HCT116 (cell line): ENCODE results near the gene ALDH1L1. TPM values are rescaled to one million over a fixed set of nuclear protein-coding genes. Genes with fewer than 3 reads are reported as not detected.

Source experiments
- ATAC-seq: fragments of 200-7000 bp; cut with Tn5 transposase; 2 replicates; pipeline ENCODE4 v1.9.1; 2020; ENCODE audit warnings: mild to moderate bottlenecking, moderate library complexity
- BruUV-seq: library from RNA; stranded (reverse); fragments of 400-500 nt; replicated peaks from 2 replicates; lab custom pipeline; 2021; lab: Mats Ljungman, UMichigan
- CTCF ChIA-PET: fragments of 300-600 bp; sonication (Branson Sonifier 250); formaldehyde crosslinking; loops from one replicate; lab custom pipeline; 2021; ENCODE audit warnings: antibody characterized with exemption; lab: Charles Lee
- POLR2A ChIA-PET: fragments of 300-600, 350-600 bp; sonication (Branson Sonifier 250); formaldehyde crosslinking; loops from one replicate; lab custom pipeline; 2021; ENCODE audit warnings: antibody characterized with exemption; lab: Charles Lee
- RAD21 ChIA-PET, 2 experiments: fragments of 300-600 bp; sonication (Branson Sonifier 250); formaldehyde crosslinking; loops; one replicate each; lab custom pipeline; 2023; ENCODE audit warnings: low total read pairs in 2 of 2; ENCODE audit not compliant: uncharacterized antibody in 2 of 2, unreplicated experiment in 2 of 2, low non-redundant PET in 1 of 2; lab: Charles Lee
- DNase-seq: peaks from one replicate; pipeline ENCODE4 v3.0.0-alpha.2; 2010; ENCODE audit warnings: low read depth, low spot score
- H2AFZ ChIP-seq: fragments of 200-600 bp; shearing (Covaris generic), sonication (generic); 2 replicates; pipeline ENCODE4 v1.6.1; 2017; ENCODE audit warnings: low read depth, mixed run types, mixed read lengths, antibody characterized with exemption, low read length; ENCODE audit not compliant: poor library complexity, severe bottlenecking
- H3K27ac ChIP-seq: 2 replicates; pipeline ENCODE4 v1.5.1; 2012; ENCODE audit warnings: low read depth, low read length
- H3K27me3 ChIP-seq: fragments of 200-600 bp; sonication (generic); 2 replicates; pipeline ENCODE4 v1.6.1; 2016; ENCODE audit warnings: mixed run types, low read length, mixed read lengths; ENCODE audit not compliant: insufficient read depth
- H3K36me3 ChIP-seq, 2 experiments: fragments of 200-500 bp in 1 of 2; fragments of 200-600 bp in 1 of 2; sonication (Bioruptor generic) in 1 of 2; sonication (generic) in 1 of 2; 2 replicates each; pipeline versions ENCODE4 v1.5.1 to v1.6.1; 2014 to 2016; ENCODE audit warnings: low read length in 2 of 2, inconsistent platforms in 1 of 2, mixed read lengths in 1 of 2, mixed run types in 1 of 2; ENCODE audit not compliant: insufficient read depth in 2 of 2, control insufficient read depth in 1 of 2
- H3K4me1 ChIP-seq, 2 experiments: fragments of 200-600 bp in 1 of 2; sonication (generic) in 1 of 2; 2 replicates each; pipeline versions ENCODE4 v1.5.1 to v1.6.1; 2012 to 2017; ENCODE audit warnings: low read length in 2 of 2, inconsistent platforms in 1 of 2, mild to moderate bottlenecking in 1 of 2, mixed read lengths in 1 of 2, mixed run types in 1 of 2, moderate library complexity in 1 of 2; ENCODE audit not compliant: insufficient read depth in 2 of 2, control insufficient read depth in 1 of 2
- H3K4me2 ChIP-seq: fragments of 200-600 bp; sonication (generic); 2 replicates; pipeline ENCODE4 v1.6.1; 2017; ENCODE audit warnings: mixed run types, low read length, mixed read lengths
- H3K4me3 ChIP-seq, 2 experiments: fragments of 200-600 bp in 1 of 2; sonication (generic) in 1 of 2; replicated peaks in 1 of 2; 2 replicates each; pipeline ENCODE4 v1.5.1; 2011 to 2016; ENCODE audit warnings: low read length in 2 of 2, control low read depth in 1 of 2, low read depth in 1 of 2, mild to moderate bottlenecking in 1 of 2, mixed read lengths in 1 of 2, mixed run types in 1 of 2
- H3K79me2 ChIP-seq: fragments of 200-600 bp; sonication (generic); 2 replicates; pipeline ENCODE4 v1.6.1; 2017; ENCODE audit warnings: mild to moderate bottlenecking, mixed run types, low read length, moderate library complexity, mixed read lengths; ENCODE audit not compliant: insufficient read depth
- H3K9ac ChIP-seq: fragments of 200-600 bp; sonication (generic); 2 replicates; pipeline ENCODE4 v1.6.1; 2016; ENCODE audit warnings: low read length, mixed read lengths
- H3K9me2 ChIP-seq: fragments of 200-600 bp; sonication (generic), shearing (Covaris generic); 2 replicates; pipeline ENCODE4 v1.6.1; 2017; ENCODE audit warnings: mixed run types, mild to moderate bottlenecking, moderate library complexity; ENCODE audit not compliant: insufficient read depth
- H3K9me3 ChIP-seq, 2 experiments: fragments of 200-500 bp in 1 of 2; fragments of 200-600 bp in 1 of 2; sonication (Bioruptor generic) in 1 of 2; sonication (generic) in 1 of 2; 2 replicates each; pipeline ENCODE4 v1.6.1; 2014 to 2017; ENCODE audit warnings: low read length in 2 of 2, mixed read lengths in 2 of 2, inconsistent platforms in 1 of 2, low read depth in 1 of 2, mild to moderate bottlenecking in 1 of 2, mixed run types in 1 of 2, moderate library complexity in 1 of 2; ENCODE audit not compliant: control insufficient read depth in 1 of 2, insufficient read depth in 1 of 2
- H4K20me1 ChIP-seq: fragments of 200-600 bp; sonication (generic), shearing (Covaris generic); 2 replicates; pipeline ENCODE4 v1.6.1; 2017; ENCODE audit warnings: mixed run types, mild to moderate bottlenecking, moderate library complexity; ENCODE audit not compliant: insufficient read depth
- CBX3 ChIP-seq: IDR thresholded peaks from 2 replicates; pipeline ENCODE4 v1.6.1; 2012; ENCODE audit warnings: low read depth
- CEBPB ChIP-seq: IDR thresholded peaks from 2 replicates; pipeline ENCODE4 v1.6.1; 2012; ENCODE audit warnings: low read depth
- EGR1 ChIP-seq: IDR thresholded peaks from 2 replicates; pipeline ENCODE4 v1.6.1; 2012; ENCODE audit warnings: low read depth
- ELF1 ChIP-seq: IDR thresholded peaks from 2 replicates; pipeline ENCODE4 v1.6.1; 2012; ENCODE audit warnings: low read depth, borderline replicate concordance
- EZH2phosphoT487 ChIP-seq: fragments of 200-600 bp; IDR thresholded peaks from 2 replicates; pipeline ENCODE4 v1.6.1; 2018; ENCODE audit warnings: antibody characterized with exemption, borderline replicate concordance
- FOSL1 ChIP-seq: IDR thresholded peaks from 2 replicates; pipeline ENCODE4 v1.6.1; 2012; ENCODE audit warnings: low read depth
- JUND ChIP-seq: IDR thresholded peaks from 2 replicates; pipeline ENCODE4 v1.6.1; 2012
- POLR2A ChIP-seq: IDR thresholded peaks from 2 replicates; pipeline ENCODE4 v1.7.0; 2011; ENCODE audit warnings: borderline replicate concordance; ENCODE audit not compliant: insufficient read depth, insufficient read length; ENCODE audit errors: extremely low read depth
- POLR2AphosphoS5 ChIP-seq: IDR thresholded peaks from 2 replicates; pipeline ENCODE4 v1.6.1; 2011; ENCODE audit warnings: mild to moderate bottlenecking, low read depth, low read length, moderate library complexity
- SP1 ChIP-seq: IDR thresholded peaks from 2 replicates; pipeline ENCODE4 v1.6.1; 2012; ENCODE audit warnings: low read depth
- YY1 ChIP-seq: IDR thresholded peaks from 2 replicates; pipeline ENCODE4 v1.6.1; 2011; ENCODE audit warnings: low read length, low read depth, moderate library complexity, mild to moderate bottlenecking; ENCODE audit not compliant: insufficient replicate concordance; ENCODE audit errors: extremely low read depth
- ZNF274 ChIP-seq: fragments of 200-500 bp; sonication (Bioruptor generic); IDR thresholded peaks from 2 replicates; pipeline ENCODE4 v1.6.1; 2014; ENCODE audit warnings: mild to moderate bottlenecking, low read depth, low read length, inconsistent platforms
- intact Hi-C: fragments of 100-400 bp; cut with micrococcal nuclease; formaldehyde crosslinking; loops from 2 replicates; pipeline ENCODE4 v1.10.0; 2022
- total RNA-seq: library from RNA; stranded (reverse); gene quantifications from one replicate; pipeline ENCODE4 v1.2.1, GENCODE V29; 2021; ENCODE audit not compliant: unreplicated experiment
- TF ChIP-seq, protein P1 (sequence below): IDR thresholded peaks from 2 replicates; pipeline ENCODE4 v1.6.1; 2012
- TF ChIP-seq, protein P2 (sequence below): IDR thresholded peaks from 2 replicates; pipeline ENCODE4 v1.6.1; 2012; ENCODE audit warnings: low read depth
- TF ChIP-seq, protein P3 (sequence below): IDR thresholded peaks from 2 replicates; pipeline ENCODE4 v1.6.1; 2012

ALDH1L1 gene
- total RNA-seq, 1 experiment from 2014 or later: 0.81 TPM

DNA sequence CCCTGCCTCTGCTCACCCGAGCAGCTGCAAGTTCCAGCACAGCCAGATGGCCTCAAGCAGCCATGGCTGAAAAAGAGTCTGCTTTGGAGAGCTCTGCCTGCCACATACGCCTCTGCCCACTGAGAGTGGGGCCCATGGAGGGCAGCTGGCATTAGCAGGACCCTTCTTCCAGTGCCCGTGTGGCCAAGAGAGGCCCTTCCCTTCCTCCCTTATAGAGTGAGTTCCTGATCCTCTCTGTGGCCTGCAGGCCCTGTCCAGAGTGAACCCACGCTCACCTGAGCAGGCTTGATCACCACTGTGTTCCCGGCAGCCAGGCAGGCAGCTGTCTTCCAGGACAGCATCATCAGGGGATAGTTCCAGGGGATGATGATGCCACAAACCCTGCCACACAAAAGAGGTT, 55.0 kb downstream of the ALDH1L1 start:
- TF ChIP-seq ELF1: no peak
- no peak for TF ChIP-seq CBX3
- no peak for TF ChIP-seq ZNF274
- TF ChIP-seq JUND: no peak
- no peak for TF ChIP-seq YY1
- no peak for TF ChIP-seq FOSL1
- no peak for TF ChIP-seq POLR2AphosphoS5
- TF ChIP-seq CEBPB: no peak
- TF ChIP-seq, protein P1, sequence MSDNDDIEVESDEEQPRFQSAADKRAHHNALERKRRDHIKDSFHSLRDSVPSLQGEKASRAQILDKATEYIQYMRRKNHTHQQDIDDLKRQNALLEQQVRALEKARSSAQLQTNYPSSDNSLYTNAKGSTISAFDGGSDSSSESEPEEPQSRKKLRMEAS: no peak
- no peak for TF ChIP-seq EZH2phosphoT487
- Histone ChIP-seq H3K9me3 (no peaks in the 10 kb centered on the region), H3K4me1 (peaks cover 0 to 4% of the 10 kb centered on the region in 2 experiments; a peak in 1 of 4 replicates), H3K27ac (no peak overlapping the region), H4K20me1 (no peaks in the 10 kb centered on the region), H3K9ac (no peak overlapping the region), H3K27me3 (no peaks in the 10 kb centered on the region), H3K4me3 (no peak overlapping the region), H3K9me2 (no peaks in the 10 kb centered on the region), H2AFZ (no peak overlapping the region), H3K4me2 (no peak overlapping the region), H3K79me2 (no peaks in the 10 kb centered on the region), H3K36me3 (no peaks in the 10 kb centered on the region)
- intact Hi-C loops: no loop called here
- DNase-seq (no peak), ATAC-seq (no peak)
- RAD21 ChIA-PET: interaction anchor here in 1 of 2 experiments (0.6 kb wide), 1 partner anchor 132 kb away, joined by 3 read pairs; no protein-coding TSS in a partner anchor
- CTCF ChIA-PET: no interaction called here
- BruUV-seq: no TSS peak
- POLR2A ChIA-PET: no interaction called here

DNA sequence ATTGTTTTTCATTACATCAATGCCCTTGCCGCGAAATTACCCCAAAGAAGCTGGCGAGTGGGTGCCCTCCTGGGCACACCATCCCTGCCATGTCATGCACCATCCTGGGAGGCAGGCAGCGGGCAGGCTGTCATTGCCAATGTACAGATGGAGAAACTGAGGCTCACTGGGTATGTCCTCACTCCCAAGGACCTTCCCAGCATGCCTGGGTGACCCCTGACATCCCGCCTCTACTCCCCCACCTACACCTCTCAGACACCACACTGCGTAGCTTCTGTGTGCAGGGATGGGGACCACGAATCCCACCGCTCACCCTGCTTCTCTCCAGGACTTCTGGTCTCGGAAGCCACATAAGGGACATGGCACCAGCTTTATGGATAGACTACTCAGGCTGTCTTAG, 55.5 kb downstream of the ALDH1L1 start:
- no peaks in the 10 kb centered on the region for H4K20me1 ChIP-seq
- POLR2A ChIA-PET: no interaction called here
- H3K9me3 ChIP-seq: no peaks in the 10 kb centered on the region
- intact Hi-C loops: no loop called here
- ATAC-seq: no peak
- peaks cover 0 to 4% of the 10 kb centered on the region in 2 experiments; a peak in 1 of 4 replicates for H3K4me1 ChIP-seq
- TF ChIP-seq POLR2A: no peak
- TF ChIP-seq EZH2phosphoT487: no peak
- TF ChIP-seq, protein P2, sequence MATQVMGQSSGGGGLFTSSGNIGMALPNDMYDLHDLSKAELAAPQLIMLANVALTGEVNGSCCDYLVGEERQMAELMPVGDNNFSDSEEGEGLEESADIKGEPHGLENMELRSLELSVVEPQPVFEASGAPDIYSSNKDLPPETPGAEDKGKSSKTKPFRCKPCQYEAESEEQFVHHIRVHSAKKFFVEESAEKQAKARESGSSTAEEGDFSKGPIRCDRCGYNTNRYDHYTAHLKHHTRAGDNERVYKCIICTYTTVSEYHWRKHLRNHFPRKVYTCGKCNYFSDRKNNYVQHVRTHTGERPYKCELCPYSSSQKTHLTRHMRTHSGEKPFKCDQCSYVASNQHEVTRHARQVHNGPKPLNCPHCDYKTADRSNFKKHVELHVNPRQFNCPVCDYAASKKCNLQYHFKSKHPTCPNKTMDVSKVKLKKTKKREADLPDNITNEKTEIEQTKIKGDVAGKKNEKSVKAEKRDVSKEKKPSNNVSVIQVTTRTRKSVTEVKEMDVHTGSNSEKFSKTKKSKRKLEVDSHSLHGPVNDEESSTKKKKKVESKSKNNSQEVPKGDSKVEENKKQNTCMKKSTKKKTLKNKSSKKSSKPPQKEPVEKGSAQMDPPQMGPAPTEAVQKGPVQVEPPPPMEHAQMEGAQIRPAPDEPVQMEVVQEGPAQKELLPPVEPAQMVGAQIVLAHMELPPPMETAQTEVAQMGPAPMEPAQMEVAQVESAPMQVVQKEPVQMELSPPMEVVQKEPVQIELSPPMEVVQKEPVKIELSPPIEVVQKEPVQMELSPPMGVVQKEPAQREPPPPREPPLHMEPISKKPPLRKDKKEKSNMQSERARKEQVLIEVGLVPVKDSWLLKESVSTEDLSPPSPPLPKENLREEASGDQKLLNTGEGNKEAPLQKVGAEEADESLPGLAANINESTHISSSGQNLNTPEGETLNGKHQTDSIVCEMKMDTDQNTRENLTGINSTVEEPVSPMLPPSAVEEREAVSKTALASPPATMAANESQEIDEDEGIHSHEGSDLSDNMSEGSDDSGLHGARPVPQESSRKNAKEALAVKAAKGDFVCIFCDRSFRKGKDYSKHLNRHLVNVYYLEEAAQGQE: no peak
- TF ChIP-seq, protein P3, sequence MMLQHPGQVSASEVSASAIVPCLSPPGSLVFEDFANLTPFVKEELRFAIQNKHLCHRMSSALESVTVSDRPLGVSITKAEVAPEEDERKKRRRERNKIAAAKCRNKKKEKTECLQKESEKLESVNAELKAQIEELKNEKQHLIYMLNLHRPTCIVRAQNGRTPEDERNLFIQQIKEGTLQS: no peak
- no peak for TF ChIP-seq CBX3
- TF ChIP-seq CEBPB: no peak
- no peak for TF ChIP-seq JUND
- TF ChIP-seq SP1: no peak
- no peak for TF ChIP-seq EGR1
- no peak for TF ChIP-seq FOSL1
- no peak for TF ChIP-seq YY1
- no peak for TF ChIP-seq ZNF274
- no peaks in the 10 kb centered on the region for H3K9me2 ChIP-seq
- no peak overlapping the region for H3K4me3 ChIP-seq
- H3K79me2 ChIP-seq: no peaks in the 10 kb centered on the region
- no peak overlapping the region for H2AFZ ChIP-seq
- no peak overlapping the region for H3K9ac ChIP-seq
- no TSS peak for BruUV-seq
- DNase-seq: no peak
- no peaks in the 10 kb centered on the region for H3K36me3 ChIP-seq
- RAD21 ChIA-PET: interaction anchor here in 1 of 2 experiments (0.6 kb wide), 1 partner anchor 131 kb away, joined by 3 read pairs; no protein-coding TSS in a partner anchor
- no peak overlapping the region for H3K27ac ChIP-seq
- no peak overlapping the region for H3K4me2 ChIP-seq
- no peaks in the 10 kb centered on the region for H3K27me3 ChIP-seq
- CTCF ChIA-PET: no interaction called here
